Common myeloid progenitor, CD34-positive (primary cell): ENCODE results near the gene OBSL1.

ENCODE experiments used
- CTCF ChIA-PET: fragments of 350-600 bp; sonication (Branson Sonifier 250); formaldehyde crosslinking; loops from one replicate; lab custom pipeline; 2021; ENCODE audit warnings: antibody characterized with exemption; lab: Charles Lee
- POLR2A ChIA-PET: fragments of 350-600 bp; sonication (Branson Sonifier 250); formaldehyde crosslinking; loops from one replicate; lab custom pipeline; 2021; ENCODE audit warnings: antibody characterized with exemption; lab: Charles Lee
- DNase-seq, 3 donors: peaks; one replicate each; pipeline versions ENCODE4 v3.0.0 to v3.0.0-alpha.2; 2013
- H3K27ac ChIP-seq, 2 experiments: 1 replicate in 1 of 2; 2 replicates in 1 of 2; pipeline ENCODE4 v1.7.0; 2013; ENCODE audit warnings: inconsistent platforms in 2 of 2, low read length in 2 of 2, mild to moderate bottlenecking in 2 of 2, low read depth in 1 of 2, moderate library complexity in 1 of 2; ENCODE audit not compliant: severe bottlenecking in 2 of 2, insufficient read depth in 1 of 2, poor library complexity in 1 of 2
- H3K27me3 ChIP-seq, 5 experiments: replicated peaks in 2 of 5; 1 replicate in 3 of 5; 2 replicates in 2 of 5; pipeline versions ENCODE4 v1.6.1 to v1.7.0; 2013; ENCODE audit warnings: low read length in 4 of 5, mild to moderate bottlenecking in 2 of 5, moderate library complexity in 2 of 5, inconsistent platforms in 1 of 5; ENCODE audit not compliant: insufficient read depth in 5 of 5, control insufficient read depth in 4 of 5
- H3K36me3 ChIP-seq, 4 experiments: 1 replicate in 2 of 4; 2 replicates in 2 of 4; pipeline versions ENCODE4 v1.6.1 to v1.7.0; 2013; ENCODE audit warnings: low read length in 3 of 4, control low read depth in 1 of 4, mild to moderate bottlenecking in 1 of 4; ENCODE audit not compliant: control insufficient read depth in 4 of 4, insufficient read depth in 4 of 4
- H3K4me1 ChIP-seq, 4 experiments: 1 replicate in 3 of 4; 2 replicates in 1 of 4; pipeline versions ENCODE4 v1.6.1 to v1.7.1; 2013; ENCODE audit warnings: low read length in 3 of 4, mild to moderate bottlenecking in 3 of 4, control low read depth in 1 of 4, inconsistent platforms in 1 of 4, moderate library complexity in 1 of 4; ENCODE audit not compliant: control insufficient read depth in 4 of 4, insufficient read depth in 4 of 4; ENCODE audit errors: control extremely low read depth in 1 of 4
- H3K4me3 ChIP-seq, 7 experiments: 1 replicate in 4 of 7; 2 replicates in 3 of 7; pipeline versions ENCODE4 v1.5.1 to v1.7.0; 2013; ENCODE audit warnings: mild to moderate bottlenecking in 7 of 7, low read length in 6 of 7, moderate library complexity in 6 of 7, inconsistent platforms in 2 of 7, low read depth in 2 of 7, control low read depth in 1 of 7; ENCODE audit not compliant: insufficient read depth in 4 of 7, control insufficient read depth in 1 of 7; ENCODE audit errors: extremely low read depth in 1 of 7
- H3K9me3 ChIP-seq, 5 experiments: 1 replicate in 4 of 5; 2 replicates in 1 of 5; pipeline versions ENCODE4 v1.6.1 to v1.7.1; 2013; ENCODE audit warnings: low read length in 4 of 5, mild to moderate bottlenecking in 2 of 5, inconsistent platforms in 1 of 5, low read depth in 1 of 5, moderate library complexity in 1 of 5; ENCODE audit not compliant: control insufficient read depth in 4 of 5, insufficient read depth in 2 of 5; ENCODE audit errors: control extremely low read depth in 1 of 5
- WGBS: methylation state at CpG from one replicate; pipeline ENCODE4 v1.1.5; 2013; ENCODE audit not compliant: insufficient coverage; 5-methylcytosine and 5-hydroxymethylcytosine counted together

The OBSL1 gene

DNA sequence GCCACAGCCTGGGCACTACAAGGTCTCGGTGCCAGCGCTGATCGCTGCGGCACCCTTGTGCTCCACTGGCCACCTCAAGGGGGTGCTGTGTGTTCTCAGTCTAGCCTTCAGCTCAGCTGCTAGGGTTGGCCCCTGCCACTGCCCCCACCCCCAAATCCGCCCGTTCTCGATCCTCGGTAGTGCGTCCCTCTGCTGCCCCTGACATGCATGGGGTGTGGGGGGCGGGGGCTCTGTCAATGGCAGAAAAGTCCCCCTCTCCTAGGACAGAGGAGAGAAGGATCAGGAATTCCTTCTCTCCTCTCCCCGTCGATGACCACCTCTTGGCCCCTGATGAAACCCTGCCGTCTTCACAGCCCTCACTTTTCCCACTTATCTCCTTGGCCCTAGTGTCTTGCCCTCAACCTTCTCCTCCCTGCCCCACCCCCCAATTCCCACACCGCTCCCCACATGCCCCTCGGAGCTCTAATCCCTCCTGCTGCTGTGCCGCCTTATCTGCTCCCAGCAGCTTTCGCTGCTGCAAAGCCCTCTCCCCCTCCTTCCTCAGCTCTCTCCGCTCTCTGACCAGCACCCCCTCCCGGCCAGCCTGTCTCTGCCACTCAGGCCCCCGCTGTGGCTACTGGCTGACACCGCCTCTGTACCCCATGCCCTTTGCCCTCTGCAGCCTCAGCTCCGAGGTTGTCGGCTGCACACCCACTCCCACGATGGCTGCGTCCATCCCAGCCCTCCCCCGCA lies 61.4 kb downstream of the OBSL1 start:
- no peaks in the 10 kb centered on the region for H3K9me3 ChIP-seq
- ChIA-PET POLR2A (interaction anchor here (0.6 to 1.2 kb wide), 3 partner anchors 12 to 24 kb away, joined by 3 to 4 read pairs (median 4); partner anchors contain the start of gene GMPPA), CTCF (interaction anchor here (0.8 to 60.5 kb wide), 7 partner anchors 14 to 107 kb away, joined by 3 to 1724 read pairs (median 4); partner anchors contain the start of genes ASIC4, CHPF, GMPPA and TMEM198)
- H3K27me3 ChIP-seq = peaks cover 0 to 58% (median 20%) of the 10 kb centered on the region in 5 experiments
- peaks cover 0 to 47% (median 45%) of the 10 kb centered on the region in 4 experiments for H3K4me1 ChIP-seq
- DNase-seq = peak; percentile 77 to 89 (median 79)
- peak overlapping the region in 6 of 7 experiments; percentile 6 to 65 (median 42) for H3K4me3 ChIP-seq
- peaks cover 0 to 18% (median 7%) of the 10 kb centered on the region in 4 experiments for H3K36me3 ChIP-seq
- WGBS = under 1% methylated on average over 19 of the region's 26 CpGs
- H3K27ac ChIP-seq = no peak overlapping the region

GRCh38 chr2:219508971-219509779 lies 62.2 kb downstream of the OBSL1 start:
- H3K9me3 ChIP-seq = no peaks in the 10 kb centered on the region
- H3K27ac ChIP-seq = no peak overlapping the region
- POLR2A ChIA-PET = interaction anchor here (0.6 kb wide), 1 partner anchor 314 kb away, joined by 3 read pairs; no protein-coding TSS in a partner anchor
- H3K4me3 ChIP-seq = peak overlapping the region in 4 of 7 experiments; percentile 6 to 65 (median 36)
- DNase-seq = peak in 2 of 3 donors; percentile 73 to 75
- CTCF ChIA-PET = interaction anchor here (0.9 to 60.5 kb wide), 4 partner anchors 15 to 106 kb away, joined by 3 to 1724 read pairs (median 865); partner anchors contain the start of genes ASIC4, CHPF, GMPPA and TMEM198
- peaks cover 0 to 24% (median 13%) of the 10 kb centered on the region in 4 experiments for H3K36me3 ChIP-seq
- H3K4me1 ChIP-seq = peaks cover 0 to 41% (median 37%) of the 10 kb centered on the region in 4 experiments
- H3K27me3 ChIP-seq = peaks cover 0 to 50% (median 17%) of the 10 kb centered on the region in 5 experiments
- WGBS = 18% methylated on average over 6 of the region's 14 CpGs

DNA sequence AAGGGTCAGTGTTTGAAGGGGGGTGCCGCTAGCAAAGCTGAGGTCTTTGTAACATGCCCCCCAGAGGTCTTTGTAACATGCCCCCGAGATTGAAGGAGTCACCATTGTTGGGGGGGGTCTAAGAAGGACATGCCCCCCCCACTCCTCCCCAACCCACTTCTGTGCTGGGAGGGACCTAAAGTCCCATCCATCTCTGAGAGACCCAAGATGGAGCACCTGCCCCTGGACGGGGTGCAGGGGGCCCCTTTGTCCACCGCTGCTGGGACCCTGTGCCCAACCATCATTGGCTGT lies 63.0 kb downstream of the OBSL1 start:
- peaks cover 3 to 30% (median 17%) of the 10 kb centered on the region in 4 experiments for H3K36me3 ChIP-seq
- CTCF ChIA-PET = interaction anchor here (43.1 to 60.5 kb wide), 2 partner anchors 16 kb away, joined by 1724 read pairs; partner anchors contain the start of genes ASIC4, CHPF, GMPPA and TMEM198
- H3K4me1 ChIP-seq = peaks cover 0 to 33% (median 29%) of the 10 kb centered on the region in 4 experiments
- peaks cover 0 to 43% (median 12%) of the 10 kb centered on the region in 5 experiments for H3K27me3 ChIP-seq
- H3K27ac ChIP-seq = no peak overlapping the region
- H3K4me3 ChIP-seq = no peak overlapping the region
- WGBS = no CpG with 5 or more reads among the region's 4 CpGs
- DNase-seq = no peak
- POLR2A ChIA-PET = interaction anchor here (0.6 kb wide), 1 partner anchor 313 kb away, joined by 3 read pairs; no protein-coding TSS in a partner anchor
- no peaks in the 10 kb centered on the region for H3K9me3 ChIP-seq

DNA sequence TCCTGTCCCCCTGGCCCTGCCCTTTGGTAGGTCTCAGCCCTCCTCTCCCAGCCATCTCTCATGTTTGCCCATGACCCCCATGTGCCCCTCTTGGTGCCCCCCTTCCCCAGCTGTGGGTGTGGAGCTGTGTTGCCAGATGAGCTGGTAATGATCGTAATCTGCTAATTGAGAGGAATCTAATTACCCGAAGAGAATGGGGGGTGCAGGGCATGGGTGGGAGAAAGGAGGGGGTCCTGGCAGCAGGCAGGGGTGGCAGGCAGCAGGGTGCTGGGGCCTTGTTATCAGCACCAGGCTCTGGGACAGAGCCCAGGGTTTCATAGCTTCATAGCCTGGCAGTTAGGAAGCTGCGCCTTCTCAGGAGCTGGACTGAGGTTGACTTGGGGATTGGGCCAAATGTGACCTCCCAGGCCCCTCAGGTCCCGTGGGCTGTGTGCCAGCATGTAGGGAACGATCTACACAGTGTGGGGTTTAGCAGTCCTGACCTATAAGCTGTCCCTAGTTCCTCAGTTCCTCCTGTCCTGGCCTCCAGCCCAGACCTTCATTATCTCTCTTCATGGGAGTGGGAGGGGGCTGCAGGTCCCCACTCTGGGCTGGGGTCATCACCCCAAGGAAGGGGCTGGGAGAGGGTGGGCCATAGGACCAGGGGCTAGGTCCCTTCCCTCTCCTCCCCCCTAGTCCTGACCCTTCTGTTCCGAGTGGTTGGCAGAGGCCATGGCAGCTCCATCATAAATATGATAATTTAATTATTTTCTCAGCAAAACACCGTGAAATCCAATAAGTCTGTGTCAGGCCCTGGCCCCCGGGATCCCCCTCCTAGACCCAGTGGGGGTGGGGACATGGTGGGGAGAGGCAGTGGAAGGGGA lies 63.5 kb downstream of the OBSL1 start:
- Histone ChIP-seq H3K9me3 (no peaks in the 10 kb centered on the region), H3K27ac (no peak overlapping the region), H3K27me3 (peaks cover 0 to 37% (median 11%) of the 10 kb centered on the region in 5 experiments), H3K4me1 (peaks cover 0 to 27% (median 24%) of the 10 kb centered on the region in 4 experiments), H3K36me3 (peaks cover 3 to 30% (median 17%) of the 10 kb centered on the region in 4 experiments), H3K4me3 (no peak overlapping the region)
- 97% methylated on average over 4 of the region's 8 CpGs for WGBS
- ChIA-PET POLR2A (interaction anchor here (0.6 kb wide), 1 partner anchor 312 kb away, joined by 3 read pairs; no protein-coding TSS in a partner anchor), CTCF (interaction anchor here (1.2 to 60.5 kb wide), 3 partner anchors 15 to 63 kb away, joined by 3 to 1724 read pairs (median 1724); partner anchors contain the start of genes ASIC4, CHPF, GMPPA and OBSL1)
- no peak for DNase-seq

GRCh38 chr2:219506802-219507526 lies 64.4 kb downstream of the OBSL1 start:
- Histone ChIP-seq H3K27ac (no peak overlapping the region), H3K4me1 (peaks cover 0 to 19% (median 19%) of the 10 kb centered on the region in 4 experiments), H3K36me3 (peaks cover 3 to 30% (median 17%) of the 10 kb centered on the region in 4 experiments), H3K4me3 (no peak overlapping the region), H3K9me3 (no peaks in the 10 kb centered on the region), H3K27me3 (peaks cover 0 to 28% (median 7%) of the 10 kb centered on the region in 5 experiments)
- POLR2A ChIA-PET = no interaction called here
- CTCF ChIA-PET = interaction anchor here (1.1 to 60.5 kb wide), 4 partner anchors 15 to 64 kb away, joined by 3 to 1724 read pairs (median 864); partner anchors contain the start of genes ASIC4, CHPF, GMPPA and OBSL1
- 92% methylated on average over 11 of the region's 17 CpGs for WGBS
- no peak for DNase-seq
